Stimulated activated CD4-positive, alpha-beta T cell treated with anti-CD3 and anti-CD28 coated beads, Interleukin-4, amount 100 ng/mL, for 48 hours (primary cell): ENCODE measurements around the gene UNC5C.
A peak's percentile ranks its signal among the peaks of the same experiment; 100 is the strongest.

ENCODE experiments used
- DNase-seq, 2 donors: peaks; one replicate each; pipeline ENCODE4 v3.0.0-alpha.2; 2020; ENCODE audit warnings: low read depth in 2 of 2

UNC5C gene

GRCh38 chr4:95402299-95402698 is 146.5 kb downstream of the UNC5C start:
- no peak for DNase-seq

- DNase-seq = no peak
Measured at GRCh38 chr4:95398217-95398616, 150.6 kb downstream of the UNC5C start.

GRCh38 chr4:95394752-95395306 is 153.9 kb downstream of the UNC5C start:
- DNase-seq = no peak

- DNase-seq = no peak
Measured at GRCh38 chr4:95393821-95394220, 155.0 kb downstream of the UNC5C start.

- no peak for DNase-seq
Measured at GRCh38 chr4:95388911-95389310, 159.9 kb downstream of the UNC5C start.

GRCh38 chr4:95387719-95388118 is 161.1 kb downstream of the UNC5C start:
- no peak for DNase-seq

- no peak for DNase-seq
Measured at GRCh38 chr4:95386410-95386809, 162.4 kb downstream of the UNC5C start.

GRCh38 chr4:95381843-95382580 is 166.8 kb downstream of the UNC5C start:
- DNase-seq = no peak

GRCh38 chr4:95379633-95380032 is 169.1 kb downstream of the UNC5C start:
- no peak for DNase-seq

- DNase-seq = no peak
Measured at GRCh38 chr4:95377366-95377900, 171.3 kb downstream of the UNC5C start.

- DNase-seq = no peak
Measured at GRCh38 chr4:95371476-95372224, 177.1 kb downstream of the UNC5C start.

GRCh38 chr4:95367824-95368223 is 180.9 kb downstream of the UNC5C start:
- DNase-seq = no peak

GRCh38 chr4:95363966-95364365 is 184.8 kb downstream of the UNC5C start:
- DNase-seq = no peak

- DNase-seq = no peak
Measured at GRCh38 chr4:95363559-95363925, 185.2 kb downstream of the UNC5C start.

GRCh38 chr4:95362906-95363558 is 185.7 kb downstream of the UNC5C start:
- DNase-seq = peak in 1 of 2 donors; percentile 6

- no peak for DNase-seq
Measured at GRCh38 chr4:95362066-95362465, 186.7 kb downstream of the UNC5C start.

GRCh38 chr4:95361696-95361965 is 187.1 kb downstream of the UNC5C start:
- no peak for DNase-seq

GRCh38 chr4:95360906-95361695 is 187.7 kb downstream of the UNC5C start:
- DNase-seq = no peak

GRCh38 chr4:95360256-95360903 is 188.4 kb downstream of the UNC5C start:
- no peak for DNase-seq

- DNase-seq = no peak
Measured at GRCh38 chr4:95358421-95358820, 190.4 kb downstream of the UNC5C start.

GRCh38 chr4:95355021-95355420 is 193.8 kb downstream of the UNC5C start:
- DNase-seq = no peak
